GM10248 (cell line): ENCODE data around the gene CASQ2.

Experiments
- CTCF ChIA-PET: fragments of 300-600 bp; sonication (Branson Sonifier 250); formaldehyde crosslinking; extraction: SDS; loops from one replicate; lab custom pipeline; 2021; ENCODE audit warnings: antibody characterized with exemption; lab: Yijun Ruan, JAX
- POLR2A ChIA-PET: fragments of 350-650 bp; sonication (Branson Sonifier 250); formaldehyde crosslinking; extraction: SDS; loops from one replicate; lab custom pipeline; 2020; ENCODE audit warnings: antibody characterized with exemption; lab: Yijun Ruan, JAX
- DNase-seq: peaks from one replicate; pipeline ENCODE4 v3.0.0; 2012; ENCODE audit errors: extremely low spot score
- TF ChIP-seq, protein P1 (sequence below): IDR thresholded peaks from 2 replicates; pipeline ENCODE4 v1.5.1; 2012; ENCODE audit warnings: mild to moderate bottlenecking, low read depth; ENCODE audit errors: extremely low read depth, missing control alignments, control extremely low read depth

Gene CASQ2

DNA sequence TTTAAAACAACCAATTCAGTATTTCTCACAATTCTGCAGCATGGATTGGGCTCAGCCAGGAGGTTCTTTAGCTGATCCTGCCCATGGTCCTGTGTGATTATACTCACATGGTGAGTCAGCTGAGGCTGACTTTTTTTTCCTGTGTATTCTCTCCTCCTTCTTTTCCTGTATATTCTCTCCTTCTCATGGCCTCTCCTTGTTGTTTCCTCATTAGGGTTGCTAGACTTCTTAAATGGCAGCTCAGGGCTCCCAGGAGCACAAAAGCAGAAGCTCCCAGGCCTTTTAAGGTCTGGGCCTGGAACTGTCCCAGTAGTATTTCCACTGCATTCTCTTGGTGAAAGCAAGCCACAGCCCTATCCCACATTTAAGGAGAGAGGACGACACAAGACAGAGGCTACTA, 99.9 kb downstream of the CASQ2 start:
- no peak for DNase-seq
- ChIA-PET POLR2A (no interaction called here), CTCF (interaction anchor here (0.8 to 1.6 kb wide), 5 partner anchors 9 to 38 kb away, joined by 3 to 6 read pairs (median 6); no protein-coding TSS in a partner anchor)
- TF ChIP-seq, protein P1, sequence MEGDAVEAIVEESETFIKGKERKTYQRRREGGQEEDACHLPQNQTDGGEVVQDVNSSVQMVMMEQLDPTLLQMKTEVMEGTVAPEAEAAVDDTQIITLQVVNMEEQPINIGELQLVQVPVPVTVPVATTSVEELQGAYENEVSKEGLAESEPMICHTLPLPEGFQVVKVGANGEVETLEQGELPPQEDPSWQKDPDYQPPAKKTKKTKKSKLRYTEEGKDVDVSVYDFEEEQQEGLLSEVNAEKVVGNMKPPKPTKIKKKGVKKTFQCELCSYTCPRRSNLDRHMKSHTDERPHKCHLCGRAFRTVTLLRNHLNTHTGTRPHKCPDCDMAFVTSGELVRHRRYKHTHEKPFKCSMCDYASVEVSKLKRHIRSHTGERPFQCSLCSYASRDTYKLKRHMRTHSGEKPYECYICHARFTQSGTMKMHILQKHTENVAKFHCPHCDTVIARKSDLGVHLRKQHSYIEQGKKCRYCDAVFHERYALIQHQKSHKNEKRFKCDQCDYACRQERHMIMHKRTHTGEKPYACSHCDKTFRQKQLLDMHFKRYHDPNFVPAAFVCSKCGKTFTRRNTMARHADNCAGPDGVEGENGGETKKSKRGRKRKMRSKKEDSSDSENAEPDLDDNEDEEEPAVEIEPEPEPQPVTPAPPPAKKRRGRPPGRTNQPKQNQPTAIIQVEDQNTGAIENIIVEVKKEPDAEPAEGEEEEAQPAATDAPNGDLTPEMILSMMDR, result no peak

DNA sequence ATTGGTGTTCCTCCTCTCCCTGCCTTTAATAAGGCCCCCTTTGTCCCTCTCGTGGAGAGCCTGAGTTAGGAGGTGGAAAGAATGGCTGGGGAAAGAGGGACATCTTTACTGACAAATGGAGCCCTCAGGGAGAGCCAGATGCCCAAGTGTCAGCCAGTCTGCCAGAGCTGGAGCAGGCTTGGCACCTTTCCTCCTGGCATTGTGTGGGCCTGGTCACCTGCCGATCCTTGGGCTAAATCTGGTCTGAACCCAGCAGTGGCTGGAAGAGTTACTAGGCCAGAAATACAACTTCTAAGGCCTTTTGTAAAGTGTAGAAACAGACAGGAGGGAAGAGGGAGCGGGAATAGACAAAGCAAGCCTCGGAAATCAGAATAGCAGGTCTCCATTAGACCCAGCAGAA, 101.8 kb downstream of the CASQ2 start:
- ChIA-PET POLR2A (no interaction called here), CTCF (no interaction called here)
- DNase-seq, result no peak

DNA sequence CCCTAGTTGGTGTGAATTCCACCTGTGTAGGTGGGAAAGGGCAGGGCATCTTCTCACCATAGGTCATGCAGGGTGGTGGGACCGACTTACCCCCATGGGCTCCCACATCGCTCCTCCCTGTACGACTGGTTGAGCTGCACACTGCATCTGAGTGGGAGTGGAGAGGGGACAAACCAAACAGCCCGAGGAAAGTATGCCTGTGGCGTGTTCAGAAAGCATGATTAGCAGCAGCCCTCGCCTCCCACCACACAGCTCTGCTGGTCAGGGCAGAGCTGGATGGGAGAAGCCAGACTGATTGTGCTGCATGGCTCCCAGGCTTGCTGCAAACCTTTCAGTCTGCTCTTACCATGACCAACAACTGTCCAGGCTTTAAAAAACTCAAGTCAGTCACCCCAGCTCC, 102.3 kb downstream of the CASQ2 start:
- no peak for DNase-seq
- TF ChIP-seq, protein P1, result no peak
- ChIA-PET CTCF (no interaction called here), POLR2A (no interaction called here)

More for the DNA sequence above, 101.8 kb downstream of the CASQ2 start:
- TF ChIP-seq, protein P1, result no peak

DNA sequence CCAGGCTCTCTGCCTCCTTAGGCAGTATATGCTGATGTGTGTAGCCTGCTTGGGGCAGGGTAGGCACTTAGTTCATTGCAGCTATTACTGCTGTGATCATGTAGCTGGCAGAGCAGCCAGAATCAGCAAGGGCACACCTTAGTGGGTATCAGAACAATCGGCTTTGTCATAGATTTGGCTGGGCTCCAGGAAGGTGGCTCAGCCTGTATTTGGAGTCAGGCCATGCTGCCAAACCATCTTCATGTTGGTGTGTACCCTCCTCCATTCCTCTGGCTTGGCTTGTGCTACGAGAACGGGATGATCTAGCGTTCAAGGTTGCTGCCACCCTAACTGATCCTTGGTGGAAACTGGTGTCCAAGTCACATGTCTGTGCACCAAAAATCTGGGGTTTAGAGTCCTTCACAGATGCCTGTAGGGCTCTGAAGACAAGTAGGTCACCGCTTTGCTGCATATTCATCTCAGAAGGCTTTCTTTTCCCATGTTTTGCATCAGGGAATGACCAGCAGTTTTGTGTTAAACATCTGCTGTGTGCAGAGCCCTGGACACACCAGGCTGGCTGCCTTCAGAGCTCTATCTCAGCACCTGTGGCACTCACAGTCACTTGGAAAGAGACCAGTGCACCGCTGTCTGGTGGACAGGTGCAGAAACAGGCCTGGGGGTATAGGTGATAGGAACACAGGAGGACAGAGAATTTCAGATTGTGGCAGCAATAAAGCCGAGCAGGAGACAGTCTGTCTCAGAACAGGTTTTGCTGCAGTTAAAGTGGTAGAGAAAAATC, 103.0 kb downstream of the CASQ2 start:
- TF ChIP-seq, protein P1, result no peak
- ChIA-PET CTCF (no interaction called here), POLR2A (no interaction called here)
- DNase-seq, result no peak

DNA sequence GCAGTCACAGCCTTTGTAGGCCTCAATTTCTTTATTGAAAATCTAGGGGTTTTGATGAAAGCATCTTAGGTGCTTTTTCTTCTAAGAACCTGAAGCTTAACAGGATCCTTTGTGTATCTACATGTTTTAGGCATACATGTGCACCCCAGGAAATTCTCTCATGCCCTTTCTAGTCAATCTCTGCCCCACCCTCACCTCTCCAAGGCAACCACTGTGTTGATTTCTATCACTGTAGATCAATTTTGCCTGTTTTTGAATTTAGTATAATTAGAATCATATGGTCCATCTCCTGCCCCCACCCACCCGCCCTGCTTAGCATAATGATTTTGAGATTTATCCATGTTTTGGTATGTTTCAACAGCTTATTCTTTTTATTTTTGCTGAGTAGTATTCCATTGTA, 107.4 kb downstream of the CASQ2 start:
- ChIA-PET CTCF (interaction anchor here (1.2 to 6.0 kb wide), 3 partner anchors 9 to 45 kb away, joined by 4 to 28 read pairs (median 5); no protein-coding TSS in a partner anchor), POLR2A (no interaction called here)
- TF ChIP-seq, protein P1, result no peak
- no peak for DNase-seq

DNA sequence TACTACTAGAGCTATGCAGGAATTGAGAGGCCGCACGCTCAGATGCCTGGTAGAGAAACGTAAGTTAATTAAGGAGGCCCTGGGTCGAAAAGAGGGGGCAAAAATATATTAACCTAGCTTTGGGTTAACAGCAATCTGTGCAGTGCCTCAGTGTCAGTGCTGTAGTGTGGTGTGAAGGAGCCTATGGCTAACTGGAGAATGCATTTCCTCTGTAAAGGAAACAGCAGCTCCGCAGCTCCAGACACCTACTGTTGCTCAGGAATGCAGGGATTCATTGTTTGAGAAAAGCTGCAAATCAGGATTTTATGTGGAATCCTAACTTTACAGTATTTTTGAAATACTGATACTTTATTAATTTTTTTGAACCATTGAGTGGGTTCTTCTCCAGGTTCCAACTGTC, 108.4 kb downstream of the CASQ2 start:
- POLR2A ChIA-PET, result no interaction called here
- TF ChIP-seq, protein P1, result no peak
- CTCF ChIA-PET, result interaction anchor here (1.2 to 6.0 kb wide), 5 partner anchors 10 to 46 kb away, joined by 3 to 28 read pairs (median 5); no protein-coding TSS in a partner anchor
- DNase-seq, result no peak
